Activated B cell treated with CpG ODN at 0.5 μM for 24 hours (primary cell): ENCODE measurements around the gene RBM45. TPM values are rescaled to one million over a fixed set of nuclear protein-coding genes. Genes with fewer than 3 reads are reported as not detected.

ENCODE experiments used
- ATAC-seq: fragments of 200-7000 bp; cut with Tn5 transposase; one replicate; pipeline ENCODE4 v1.10.0; 2021; ENCODE audit warnings: low read depth, mild to moderate bottlenecking, moderate library complexity
- CTCF ChIA-PET: fragments of 350-600 bp; sonication (Branson Sonifier 250); formaldehyde crosslinking; loops from one replicate; lab custom pipeline; 2021; ENCODE audit warnings: antibody characterized with exemption; lab: Charles Lee
- POLR2A ChIA-PET: fragments of 350-600 bp; sonication (Branson Sonifier 250); formaldehyde crosslinking; loops from one replicate; lab custom pipeline; 2021; ENCODE audit warnings: antibody characterized with exemption; lab: Charles Lee
- DNase-seq: peaks from one replicate; pipeline ENCODE4 v3.0.0; 2022
- H3K27ac Mint-ChIP-seq: one replicate; pipeline ENCODE4 v1.8.0; 2020; ENCODE audit warnings: mixed read lengths
- H3K27me3 Mint-ChIP-seq: one replicate; pipeline ENCODE4 v1.8.0; 2021; ENCODE audit warnings: mixed read lengths
- H3K36me3 Mint-ChIP-seq: one replicate; pipeline ENCODE4 v1.8.0; 2021; ENCODE audit warnings: low read depth, mixed read lengths
- H3K4me1 Mint-ChIP-seq: one replicate; pipeline ENCODE4 v1.8.0; 2021; ENCODE audit warnings: mixed read lengths
- H3K4me3 Mint-ChIP-seq: one replicate; pipeline ENCODE4 v1.8.0; 2020; ENCODE audit warnings: mild to moderate bottlenecking, mixed read lengths
- H3K9me3 Mint-ChIP-seq: one replicate; pipeline ENCODE4 v1.8.0; 2020; ENCODE audit warnings: mixed read lengths
- intact Hi-C: fragments of 100-400 bp; cut with micrococcal nuclease; formaldehyde crosslinking; loops from one replicate; pipeline ENCODE4 v1.15.1; 2024
- total RNA-seq: library from RNA; stranded (reverse); gene quantifications from 2 replicates; pipeline ENCODE4 v1.2.3, GENCODE V29; 2022
- TF ChIP-seq, protein P1 (sequence below): fragments of 200-600 bp; IDR thresholded peaks from one replicate; pipeline ENCODE4 v1.8.0; 2022; ENCODE audit warnings: antibody characterized with exemption, mild to moderate bottlenecking

RBM45 gene
- total RNA-seq, 1 donor from 2014 or later: 17.9 TPM

DNA sequence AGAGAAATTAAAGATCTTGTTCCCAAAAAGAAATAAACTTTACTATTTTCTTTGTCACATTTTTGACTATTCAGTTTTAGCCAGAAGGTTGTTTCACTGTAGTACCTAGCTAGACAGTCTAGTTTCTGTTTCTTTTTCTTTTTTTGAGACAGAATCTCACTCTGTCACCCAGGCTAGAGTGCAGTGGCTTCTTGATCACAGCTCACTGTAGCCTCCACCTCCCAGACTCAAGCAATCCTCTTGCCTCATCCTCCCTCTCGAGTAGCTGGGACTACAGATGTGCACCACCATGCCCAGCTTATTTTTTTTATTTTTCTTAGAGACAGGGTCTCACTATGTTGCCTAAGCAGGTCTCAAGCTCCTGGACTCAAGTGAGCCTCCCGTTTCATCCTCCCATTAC lies 2.2 kb downstream of the RBM45 start:
- Mint-ChIP-seq H3K36me3 (peaks cover 25% of the 10 kb centered on the region), H3K4me3 (no peak overlapping the region), H3K27me3 (no peaks in the 10 kb centered on the region), H3K4me1 (peaks cover 36% of the 10 kb centered on the region), H3K27ac (no peak overlapping the region), H3K9me3 (no peaks in the 10 kb centered on the region)
- CTCF ChIA-PET: no interaction called here
- TF ChIP-seq, protein P1, sequence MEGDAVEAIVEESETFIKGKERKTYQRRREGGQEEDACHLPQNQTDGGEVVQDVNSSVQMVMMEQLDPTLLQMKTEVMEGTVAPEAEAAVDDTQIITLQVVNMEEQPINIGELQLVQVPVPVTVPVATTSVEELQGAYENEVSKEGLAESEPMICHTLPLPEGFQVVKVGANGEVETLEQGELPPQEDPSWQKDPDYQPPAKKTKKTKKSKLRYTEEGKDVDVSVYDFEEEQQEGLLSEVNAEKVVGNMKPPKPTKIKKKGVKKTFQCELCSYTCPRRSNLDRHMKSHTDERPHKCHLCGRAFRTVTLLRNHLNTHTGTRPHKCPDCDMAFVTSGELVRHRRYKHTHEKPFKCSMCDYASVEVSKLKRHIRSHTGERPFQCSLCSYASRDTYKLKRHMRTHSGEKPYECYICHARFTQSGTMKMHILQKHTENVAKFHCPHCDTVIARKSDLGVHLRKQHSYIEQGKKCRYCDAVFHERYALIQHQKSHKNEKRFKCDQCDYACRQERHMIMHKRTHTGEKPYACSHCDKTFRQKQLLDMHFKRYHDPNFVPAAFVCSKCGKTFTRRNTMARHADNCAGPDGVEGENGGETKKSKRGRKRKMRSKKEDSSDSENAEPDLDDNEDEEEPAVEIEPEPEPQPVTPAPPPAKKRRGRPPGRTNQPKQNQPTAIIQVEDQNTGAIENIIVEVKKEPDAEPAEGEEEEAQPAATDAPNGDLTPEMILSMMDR: no peak
- DNase-seq: no peak
- intact Hi-C loops: loop anchor here (5.0 to 10.0 kb wide), 4 partner anchors 83 to 1893 kb away; partner anchors contain the start of gene CWC22
- POLR2A ChIA-PET: interaction anchor here (0.6 kb wide), 1 partner anchor 85 kb away, joined by 5 read pairs; no protein-coding TSS in a partner anchor
- ATAC-seq: no peak

DNA sequence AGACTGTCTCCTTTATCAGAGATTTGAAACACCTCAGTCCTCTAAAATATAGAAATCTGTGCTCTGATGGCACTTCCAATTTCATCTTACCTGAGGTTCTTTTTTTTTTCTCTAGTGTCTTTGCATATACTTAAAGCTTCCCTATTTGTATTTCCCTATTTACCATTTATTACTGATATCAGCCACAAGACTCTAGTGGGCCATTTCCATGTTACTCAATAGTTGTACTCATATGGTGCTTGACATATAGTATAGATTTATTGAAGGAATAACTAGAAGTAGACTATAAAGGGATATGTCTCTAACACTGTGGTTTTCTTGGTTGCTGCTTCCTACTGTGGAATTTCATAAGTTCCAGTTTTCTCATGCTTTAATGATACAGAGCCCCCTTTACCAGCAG lies 3.0 kb downstream of the RBM45 start:
- POLR2A ChIA-PET: no interaction called here
- H3K9me3 Mint-ChIP-seq: no peaks in the 10 kb centered on the region
- no peaks in the 10 kb centered on the region for H3K27me3 Mint-ChIP-seq
- H3K4me3 Mint-ChIP-seq: peak overlapping the region; percentile 4
- no peak for DNase-seq
- intact Hi-C loops: loop anchor here (10.0 kb wide), 1 partner anchor 480 kb away; no protein-coding TSS in a partner anchor
- TF ChIP-seq, protein P1: no peak
- ATAC-seq: no peak
- peaks cover 33% of the 10 kb centered on the region for H3K36me3 Mint-ChIP-seq
- CTCF ChIA-PET: no interaction called here
- peaks cover 34% of the 10 kb centered on the region for H3K4me1 Mint-ChIP-seq
- H3K27ac Mint-ChIP-seq: no peak overlapping the region

DNA sequence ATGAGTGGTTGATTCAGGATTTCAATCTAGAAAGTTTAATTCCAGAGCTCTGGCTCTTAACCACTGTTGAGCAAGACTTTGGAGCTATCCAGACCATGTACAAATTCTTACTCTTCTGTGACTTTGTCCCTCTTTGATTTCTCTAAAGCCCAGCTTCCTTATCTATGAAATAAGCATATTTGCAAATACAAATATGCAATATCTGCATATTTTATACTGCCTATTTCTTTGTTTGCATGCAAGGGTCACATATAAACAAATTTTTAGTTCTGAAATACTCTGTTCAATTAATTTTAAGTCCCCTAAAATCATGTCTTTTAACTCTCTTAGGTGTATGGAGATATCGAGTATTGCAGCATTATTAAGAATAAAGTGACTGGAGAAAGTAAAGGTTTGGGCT lies 5.5 kb downstream of the RBM45 start:
- Mint-ChIP-seq H3K36me3 (peaks cover 49% of the 10 kb centered on the region), H3K9me3 (no peaks in the 10 kb centered on the region), H3K27me3 (no peaks in the 10 kb centered on the region), H3K4me3 (no peak overlapping the region), H3K27ac (no peak overlapping the region), H3K4me1 (peaks cover 24% of the 10 kb centered on the region)
- ChIA-PET CTCF (no interaction called here), POLR2A (no interaction called here)
- intact Hi-C loops: loop anchor here (10.0 kb wide), 1 partner anchor 483 kb away; no protein-coding TSS in a partner anchor
- DNase-seq (no peak), ATAC-seq (no peak)
- TF ChIP-seq, protein P1: no peak

DNA sequence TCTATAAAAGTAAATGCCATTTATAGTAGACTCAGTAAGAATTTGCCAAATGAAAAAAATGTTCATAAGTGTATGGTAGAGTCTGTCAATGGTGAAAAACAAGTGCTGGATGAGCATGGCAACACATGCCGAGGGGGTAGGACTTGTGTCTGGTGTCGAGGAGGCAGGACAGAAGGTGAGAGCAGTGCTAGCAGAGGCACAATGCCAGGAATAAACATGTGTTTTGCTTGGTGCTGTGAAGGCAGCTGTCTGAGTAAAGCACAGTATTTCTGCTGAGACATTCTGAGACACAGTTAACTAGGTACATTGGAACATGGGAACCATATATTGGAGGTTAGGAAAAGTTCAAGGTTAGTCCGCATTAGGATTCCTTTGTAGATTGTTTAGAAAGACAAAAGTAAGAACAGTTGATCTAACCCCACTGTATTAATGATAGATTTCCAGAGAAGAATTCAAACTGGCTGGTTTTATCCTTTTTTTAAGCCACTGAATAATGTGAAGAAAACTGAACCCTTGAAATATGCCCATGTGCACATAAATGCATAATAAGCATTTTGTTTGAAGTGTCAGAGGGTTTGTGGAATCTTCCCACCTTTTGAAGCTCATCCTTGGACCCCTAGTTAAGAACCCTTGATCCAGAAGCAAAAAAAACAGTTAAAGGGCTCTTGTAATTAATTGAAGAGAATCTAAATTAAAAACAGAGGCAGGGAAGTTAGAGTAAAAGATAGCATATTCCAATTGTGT lies 7.1 kb downstream of the RBM45 start:
- TF ChIP-seq, protein P1: no peak
- no peak overlapping the region for H3K27ac Mint-ChIP-seq
- CTCF ChIA-PET: no interaction called here
- H3K27me3 Mint-ChIP-seq: no peaks in the 10 kb centered on the region
- peaks cover 62% of the 10 kb centered on the region for H3K36me3 Mint-ChIP-seq
- H3K4me1 Mint-ChIP-seq: peaks cover 10% of the 10 kb centered on the region
- ATAC-seq (no peak), DNase-seq (no peak)
- H3K9me3 Mint-ChIP-seq: no peaks in the 10 kb centered on the region
- POLR2A ChIA-PET: no interaction called here
- intact Hi-C loops: loop anchor here (10.0 kb wide), 1 partner anchor 485 kb away; no protein-coding TSS in a partner anchor
- no peak overlapping the region for H3K4me3 Mint-ChIP-seq

DNA sequence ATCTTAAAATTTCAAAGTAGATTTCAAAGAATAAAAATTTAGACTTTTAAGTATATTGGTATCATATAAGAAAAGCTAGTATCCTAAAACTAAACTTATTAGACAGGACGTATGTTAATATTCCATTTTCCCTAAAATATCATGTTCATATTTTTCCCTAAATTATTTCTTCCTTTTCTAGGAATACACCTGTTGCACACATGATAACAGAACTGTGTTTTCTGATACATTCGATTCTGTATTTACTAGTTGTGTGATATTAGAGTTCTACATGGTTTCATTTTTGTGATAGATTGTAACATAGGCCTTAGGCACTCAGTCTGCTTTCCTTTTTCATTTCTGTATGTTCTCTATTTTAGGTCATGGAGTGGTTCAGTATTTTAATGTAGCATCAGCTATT lies 10.9 kb downstream of the RBM45 start:
- DNase-seq: no peak
- Mint-ChIP-seq H3K27ac (no peak overlapping the region), H3K4me3 (no peak overlapping the region), H3K36me3 (peaks cover 77% of the 10 kb centered on the region), H3K27me3 (no peaks in the 10 kb centered on the region), H3K9me3 (no peaks in the 10 kb centered on the region), H3K4me1 (no peaks in the 10 kb centered on the region)
- TF ChIP-seq, protein P1: no peak
- intact Hi-C loops: no loop called here
- CTCF ChIA-PET: interaction anchor here (1.8 kb wide), 1 partner anchor 10 kb away, joined by 6 read pairs; the partner anchor contains the start of gene RBM45
- no peak for ATAC-seq
- POLR2A ChIA-PET: no interaction called here
